CD4-positive, alpha-beta T cell treated with Interleukin-4 for 1 hour (primary cell): ENCODE results near the gene CCDC8.
"Not testable (repeated sequence)": the region's sequence is repeated elsewhere in the genome, so short reads cannot be mapped to it uniquely, and the experiment has no call there.

Experiments
- DNase-seq, 2 donors: peaks; one replicate each; pipeline ENCODE4 v3.0.0-alpha.2; 2020 to 2022

The CCDC8 gene

GRCh38 chr19:46413262-46414031, at the start of gene CCDC8:
Gene CCDC8 (minus strand): TSS chr19:46413564. CDS start chr19:46412810, 754 bp downstream.
- no peak for DNase-seq

GRCh38 chr19:46461537-46461936, 48.2 kb upstream of the CCDC8 start:
- no peak for DNase-seq

GRCh38 chr19:46460981-46461380, 47.6 kb upstream of the CCDC8 start:
- no peak for DNase-seq

- DNase-seq: no peak
Observed at GRCh38 chr19:46460055-46460454, 46.7 kb upstream of the CCDC8 start.

GRCh38 chr19:46456930-46457329, 43.6 kb upstream of the CCDC8 start:
- DNase-seq: no peak

- no peak for DNase-seq
Observed at GRCh38 chr19:46454244-46454643, 40.9 kb upstream of the CCDC8 start.

GRCh38 chr19:46453661-46454060, 40.3 kb upstream of the CCDC8 start:
- DNase-seq: no peak

- DNase-seq: no peak
Observed at GRCh38 chr19:46452186-46452585, 38.8 kb upstream of the CCDC8 start.

- DNase-seq: no peak
Observed at GRCh38 chr19:46451352-46451751, 38.0 kb upstream of the CCDC8 start.

GRCh38 chr19:46450737-46451136, 37.4 kb upstream of the CCDC8 start:
- no peak for DNase-seq

- no peak for DNase-seq
Observed at GRCh38 chr19:46449228-46449627, 35.9 kb upstream of the CCDC8 start.

- DNase-seq: no peak
Observed at GRCh38 chr19:46448601-46449000, 35.2 kb upstream of the CCDC8 start.

- no peak for DNase-seq
Observed at GRCh38 chr19:46447824-46448223, 34.5 kb upstream of the CCDC8 start.

- no peak for DNase-seq
Observed at GRCh38 chr19:46447006-46447405, 33.6 kb upstream of the CCDC8 start.

- no peak for DNase-seq
Observed at GRCh38 chr19:46446021-46446420, 32.7 kb upstream of the CCDC8 start.

GRCh38 chr19:46442808-46443450, 29.6 kb upstream of the CCDC8 start:
- DNase-seq: no peak

- DNase-seq: no peak
Observed at GRCh38 chr19:46441866-46442265, 28.5 kb upstream of the CCDC8 start.

GRCh38 chr19:46435689-46436088, 22.3 kb upstream of the CCDC8 start:
- not testable (repeated sequence) for DNase-seq

- no peak for DNase-seq
Observed at GRCh38 chr19:46435009-46435408, 21.6 kb upstream of the CCDC8 start.

GRCh38 chr19:46433470-46433869, 20.1 kb upstream of the CCDC8 start:
- DNase-seq: not testable (repeated sequence)

GRCh38 chr19:46431824-46432223, 18.5 kb upstream of the CCDC8 start:
- DNase-seq: no peak

- no peak for DNase-seq
Observed at GRCh38 chr19:46429999-46430398, 16.6 kb upstream of the CCDC8 start.

GRCh38 chr19:46428239-46429135, 15.1 kb upstream of the CCDC8 start, which contains the start of gene PNMA8C:
Gene PNMA8C (minus strand): TSS chr19:46428936. CDS start chr19:46428359, 577 bp downstream.
- peak; percentile 56 to 78 for DNase-seq
